GM12878 (cell line): ENCODE data around the gene DTD2.

Experiments used
- ESRRA ChIP-seq: IDR thresholded peaks from 2 replicates; pipeline ENCODE4 v1.6.1; 2012; ENCODE audit warnings: mild to moderate bottlenecking, low read length, improper control_type of control experiment
- POLR2A ChIP-seq: IDR thresholded peaks from 2 replicates; pipeline ENCODE4 v1.6.1; 2011; ENCODE audit warnings: low read depth, mild to moderate bottlenecking, low read length
- SUPT20H ChIP-seq: IDR thresholded peaks from 2 replicates; pipeline ENCODE4 v1.6.1; 2011; ENCODE audit warnings: low read depth, mild to moderate bottlenecking, low read length, moderate library complexity, borderline replicate concordance; ENCODE audit not compliant: control insufficient read depth

DNA sequence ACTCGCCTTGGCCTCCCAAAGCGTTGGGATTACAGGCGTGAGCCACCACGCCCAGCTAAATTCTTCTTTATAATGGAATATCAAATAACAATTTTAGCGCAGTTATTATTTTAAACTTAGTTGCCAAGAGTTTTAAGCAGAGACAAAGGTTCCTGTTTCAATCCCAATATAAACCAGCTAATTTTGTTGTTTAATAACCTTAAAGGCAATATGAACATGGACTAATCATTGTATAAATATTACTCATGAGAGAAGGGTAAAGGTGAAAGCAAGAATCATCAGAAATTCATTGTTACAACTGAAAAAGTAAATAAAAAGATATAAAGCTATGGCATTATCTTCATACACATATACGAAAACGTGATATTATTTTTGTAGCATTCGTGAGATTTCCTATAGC, 8.2 kb downstream of the DTD2 start:
- no peak for TF ChIP-seq SUPT20H
- no peak for TF ChIP-seq ESRRA
- TF ChIP-seq POLR2A: no peak
